ENCODE measurements around the gene ALKAL2. TPM values are rescaled to one million over a fixed set of nuclear protein-coding genes. Genes with fewer than 3 reads are reported as not detected.

Gene ALKAL2
- total RNA-seq, 2 experiments from 2014 or later, result not detected

DNA sequence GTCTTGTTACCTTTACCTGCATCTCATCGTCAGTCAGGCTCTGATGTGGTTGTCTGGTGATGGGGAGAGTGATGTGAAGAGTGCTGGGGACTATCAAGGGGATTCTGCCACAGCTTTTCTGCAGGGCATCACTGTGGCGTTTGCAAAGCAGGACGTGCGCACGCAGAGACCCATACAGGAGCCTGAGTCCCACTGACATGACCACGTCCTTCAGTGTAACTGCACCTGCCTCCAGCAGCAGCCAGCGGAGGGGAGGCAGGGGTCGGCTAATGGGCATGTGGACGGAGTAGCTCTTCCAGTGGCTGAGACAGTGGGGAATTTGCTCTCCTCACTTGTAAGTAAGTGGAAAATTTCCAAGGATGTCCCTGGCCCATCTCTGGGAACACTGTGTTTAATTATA is 6.5 kb downstream of the ALKAL2 start:
- ATAC-seq (ENCODE audit: poor library complexity) (no peak), DNase-seq (no peak)
- ChIA-PET POLR2A (no interaction called here), CTCF (no interaction called here)
- H3K4me3 ChIP-seq (ENCODE audit: low read length), result no peak overlapping the region
- Mint-ChIP-seq H3K27me3 (peaks cover 12% of the 10 kb centered on the region), H3K27ac (no peak overlapping the region), H3K9me3 (no peaks in the 10 kb centered on the region), H3K36me3 (ENCODE audit: low read depth) (peaks cover 62% of the 10 kb centered on the region), H3K4me3 (no peak overlapping the region), H3K4me1 (ENCODE audit: low read depth) (peaks cover 8% of the 10 kb centered on the region)
- H3K4me1 ChIP-seq (ENCODE audit: insufficient read depth, low read length), result no peaks in the 10 kb centered on the region
- H3K27ac ChIP-seq (ENCODE audit: low read depth in 1 of 2, low read length in 2 of 2), result no peak overlapping the region
- TF ChIP-seq CTCF (IDR thresholded peaks at IDR 0.05), result no peak
- peaks cover 5 to 7% of the 10 kb centered on the region in 2 experiments for H3K27me3 ChIP-seq (ENCODE audit: control insufficient read depth in 1 of 2, insufficient read depth in 2 of 2, low read length in 2 of 2)
- H3K9me3 ChIP-seq (ENCODE audit: control insufficient read depth in 1 of 2, insufficient read depth in 1 of 2, low read length in 2 of 2), result no peaks in the 10 kb centered on the region
- intact Hi-C loops (cut with DNase I, micrococcal nuclease), result no loop called here
- peaks cover 47% of the 10 kb centered on the region for H3K36me3 ChIP-seq (ENCODE audit: insufficient read depth, low read length)

- Mint-ChIP-seq H3K9me3 (no peaks in the 10 kb centered on the region), H3K27me3 (peaks cover 5% of the 10 kb centered on the region), H3K4me1 (ENCODE audit: low read depth) (peaks cover 3% of the 10 kb centered on the region), H3K4me3 (no peak overlapping the region), H3K36me3 (ENCODE audit: low read depth) (peaks cover 69% of the 10 kb centered on the region), H3K27ac (no peak overlapping the region)
- no peak for DNase-seq
- Histone ChIP-seq H3K27me3 (ENCODE audit: control insufficient read depth in 1 of 2, insufficient read depth in 2 of 2, low read length in 2 of 2) (peaks cover 4 to 5% of the 10 kb centered on the region in 2 experiments), H3K9me3 (ENCODE audit: control insufficient read depth in 1 of 2, insufficient read depth in 1 of 2, low read length in 2 of 2) (no peaks in the 10 kb centered on the region), H3K4me3 (ENCODE audit: low read length) (no peak overlapping the region), H3K4me1 (ENCODE audit: insufficient read depth, low read length) (no peaks in the 10 kb centered on the region), H3K36me3 (ENCODE audit: insufficient read depth, low read length) (peaks cover 53% of the 10 kb centered on the region), H3K27ac (ENCODE audit: low read depth in 1 of 2, low read length in 2 of 2) (no peak overlapping the region)
- POLR2A ChIA-PET, result no interaction called here
- no peak for TF ChIP-seq CTCF (IDR thresholded peaks at IDR 0.05)
- CTCF ChIA-PET, result no interaction called here
- intact Hi-C loops (cut with DNase I, micrococcal nuclease), result no loop called here
- no peak for ATAC-seq (ENCODE audit: poor library complexity)
Observed at GRCh38 chr2:280650-281110, 7.2 kb downstream of the ALKAL2 start.

DNA sequence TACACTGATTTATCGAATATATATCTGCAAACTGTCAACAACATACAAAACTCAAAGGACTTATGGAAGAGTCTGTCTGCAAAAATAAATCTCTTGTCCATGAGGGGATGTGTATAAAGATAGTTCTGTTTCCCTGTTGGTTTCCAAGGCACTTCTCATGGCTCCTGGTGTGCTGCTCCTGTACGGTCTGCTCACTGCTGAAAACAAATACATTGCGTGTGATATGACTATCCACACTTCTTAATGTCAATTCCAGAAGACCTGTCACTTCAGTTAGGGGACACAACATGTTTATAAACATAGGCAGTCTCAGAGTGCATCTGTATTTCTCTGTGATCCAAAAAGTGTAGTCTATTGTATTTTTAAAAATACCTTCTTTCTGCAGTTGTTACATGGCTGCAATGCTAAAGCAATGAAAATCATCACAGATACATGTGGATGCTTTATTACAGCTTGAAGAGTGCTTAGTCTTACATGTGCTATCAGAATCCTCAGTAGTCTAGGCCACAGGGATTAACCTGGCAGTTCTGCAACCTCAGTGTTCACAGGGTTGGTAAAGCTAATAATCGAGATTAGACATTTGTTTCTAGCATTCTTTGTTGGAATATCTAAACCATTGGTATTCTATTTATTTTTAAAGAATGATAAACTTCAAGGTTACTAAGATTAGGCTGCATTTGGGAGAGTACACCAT is 7.8 kb downstream of the ALKAL2 start:
- no peak overlapping the region for H3K27ac Mint-ChIP-seq
- Histone ChIP-seq H3K9me3 (ENCODE audit: control insufficient read depth in 1 of 2, insufficient read depth in 1 of 2, low read length in 2 of 2) (no peaks in the 10 kb centered on the region), H3K4me3 (ENCODE audit: low read length) (no peak overlapping the region), H3K36me3 (ENCODE audit: insufficient read depth, low read length) (peaks cover 59% of the 10 kb centered on the region), H3K4me1 (ENCODE audit: insufficient read depth, low read length) (no peaks in the 10 kb centered on the region), H3K27ac (ENCODE audit: low read depth in 1 of 2, low read length in 2 of 2) (no peak overlapping the region), H3K27me3 (ENCODE audit: control insufficient read depth in 1 of 2, insufficient read depth in 2 of 2, low read length in 2 of 2) (peaks cover 0 to under 1% of the 10 kb centered on the region in 2 experiments)
- no peak for TF ChIP-seq CTCF (IDR thresholded peaks at IDR 0.05)
- H3K4me1 Mint-ChIP-seq (ENCODE audit: low read depth), result no peaks in the 10 kb centered on the region
- intact Hi-C loops (cut with DNase I, micrococcal nuclease), result no loop called here
- CTCF ChIA-PET, result no interaction called here
- ATAC-seq (ENCODE audit: poor library complexity), result no peak
- DNase-seq, result no peak
- H3K27me3 Mint-ChIP-seq, result no peaks in the 10 kb centered on the region
- no peak overlapping the region for H3K4me3 Mint-ChIP-seq
- peaks cover 75% of the 10 kb centered on the region for H3K36me3 Mint-ChIP-seq (ENCODE audit: low read depth)
- no peaks in the 10 kb centered on the region for H3K9me3 Mint-ChIP-seq
- POLR2A ChIA-PET, result no interaction called here

Data from CD4-positive, alpha-beta T cell (primary cell).